Hematopoietic multipotent progenitor cell treated with erythropoietin and hydrocortisone succinate and interleukin-3 and kit ligand, for 4 days (in vitro differentiated cells): ENCODE results near the gene TMTC4.
"Not testable (repeated sequence)": the region's sequence is repeated elsewhere in the genome, so short reads cannot be mapped to it uniquely, and the experiment has no call there.

Experiments used
- DNase-seq: peaks from one replicate; pipeline ENCODE4 v3.0.0-alpha.2; 2015

The TMTC4 gene

DNA sequence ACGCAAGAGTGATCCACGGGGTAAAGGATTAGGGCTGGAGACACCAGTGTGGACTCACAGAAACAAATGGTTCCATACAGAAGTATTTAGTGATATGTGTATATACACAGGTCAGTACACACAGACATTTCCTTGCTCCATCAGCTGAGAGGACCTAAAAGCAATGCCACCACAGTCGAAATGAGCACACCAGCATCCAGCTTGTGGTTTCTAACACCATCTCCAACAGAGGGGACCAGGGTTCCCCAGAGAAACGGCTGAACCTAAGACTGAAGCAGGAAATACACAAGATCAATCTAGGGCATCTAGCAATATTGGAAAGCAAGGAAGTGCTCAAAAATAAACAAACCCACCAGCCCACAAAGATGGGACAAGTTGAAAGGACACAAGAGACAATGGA lies 93.6 kb downstream of the TMTC4 start:
- no peak for DNase-seq

DNA sequence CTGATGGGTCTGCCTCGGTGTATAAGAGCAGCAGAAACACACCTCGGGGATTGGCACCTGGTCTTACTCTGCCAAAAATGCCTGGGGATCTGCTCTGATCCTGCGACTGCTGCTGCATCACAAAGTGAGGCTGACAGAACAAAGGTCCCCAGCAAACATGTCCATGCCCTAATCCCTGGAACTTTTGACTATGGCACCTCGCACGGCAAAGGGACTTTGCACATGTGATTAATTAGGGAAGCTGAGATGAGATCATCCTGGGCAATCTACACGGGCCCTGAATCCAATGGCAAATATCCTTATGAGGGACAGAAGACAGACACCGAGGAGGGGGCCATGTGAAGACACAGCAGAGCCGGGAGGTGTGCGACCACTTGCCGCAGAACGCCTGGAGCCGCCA lies 94.5 kb downstream of the TMTC4 start:
- no peak for DNase-seq

DNA sequence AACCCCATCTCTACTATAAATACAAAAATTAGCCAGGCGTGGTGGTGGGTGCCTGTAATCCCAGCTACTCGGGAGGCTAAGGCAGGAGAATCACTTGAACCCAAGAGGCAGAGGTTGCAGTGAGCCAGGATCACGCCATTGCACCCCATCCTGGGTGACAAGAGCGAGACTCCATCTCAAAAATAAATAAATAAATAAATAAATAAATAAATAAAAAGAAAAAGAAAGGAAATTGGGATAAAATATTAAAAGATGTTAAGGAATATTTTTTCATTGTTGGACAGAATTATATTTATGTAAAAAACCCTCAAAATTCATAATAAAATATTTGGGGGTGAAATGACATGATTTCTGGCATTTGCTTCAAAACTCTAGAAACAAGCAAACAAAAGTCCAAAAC lies 97.4 kb downstream of the TMTC4 start:
- DNase-seq, result not testable (repeated sequence)

DNA sequence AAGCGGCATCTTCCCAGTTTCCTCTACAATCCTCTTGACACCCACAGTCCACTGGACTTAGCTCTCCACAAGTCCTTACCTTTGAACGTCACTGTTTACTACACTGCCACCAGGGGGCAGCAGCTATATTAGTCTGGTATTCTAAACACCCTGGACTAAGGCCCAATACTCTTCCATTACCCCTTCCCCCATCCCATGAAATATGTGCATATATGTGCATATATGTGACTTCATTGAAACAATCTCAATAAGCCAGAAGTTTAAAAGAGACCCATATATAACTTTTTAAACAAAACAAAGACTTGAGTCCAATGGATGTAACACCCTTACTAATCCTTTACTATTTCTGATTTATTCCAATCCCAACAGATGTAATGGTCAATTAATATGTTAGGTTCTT lies 101.5 kb downstream of the TMTC4 start:
- peak; percentile 90 for DNase-seq

DNA sequence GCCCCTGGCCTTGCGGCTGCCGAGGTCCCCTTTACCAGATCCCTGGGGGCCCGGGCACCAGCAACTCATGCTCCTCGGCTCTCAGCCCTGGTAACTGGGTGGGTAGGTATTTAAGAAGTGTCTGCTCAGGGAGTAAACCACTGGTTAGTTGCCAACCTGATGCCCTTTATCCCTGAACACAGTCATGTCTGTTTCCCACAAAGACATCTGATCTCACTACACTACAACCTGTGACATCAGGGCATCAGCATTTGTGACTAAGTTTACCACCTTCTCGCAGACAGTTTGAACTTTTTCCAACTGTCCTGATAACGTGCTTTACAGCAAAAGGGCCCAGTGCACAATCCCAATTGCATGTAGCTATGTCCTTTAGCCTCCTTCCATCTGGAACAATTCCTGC lies 108.1 kb downstream of the TMTC4 start:
- DNase-seq, result no peak

DNA sequence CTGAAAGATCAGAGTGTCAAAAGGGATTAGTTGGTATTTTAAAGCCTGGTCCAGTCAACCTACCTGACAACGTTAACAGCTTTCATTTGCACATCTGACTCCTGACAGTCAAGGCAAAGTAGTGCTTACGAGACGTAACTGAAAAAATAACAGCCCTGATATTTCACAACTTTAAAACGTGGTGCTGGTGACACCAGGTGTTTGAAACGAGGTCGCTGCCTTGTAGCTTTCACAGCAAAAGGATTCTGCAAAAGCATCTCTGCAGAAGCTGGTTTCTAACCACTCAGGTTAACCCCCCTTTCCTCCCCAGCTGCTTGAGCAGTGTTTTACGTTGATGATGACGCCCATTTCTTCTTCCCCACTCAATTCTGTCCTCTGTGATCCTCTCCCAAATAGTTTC lies 109.3 kb downstream of the TMTC4 start:
- no peak for DNase-seq

DNA sequence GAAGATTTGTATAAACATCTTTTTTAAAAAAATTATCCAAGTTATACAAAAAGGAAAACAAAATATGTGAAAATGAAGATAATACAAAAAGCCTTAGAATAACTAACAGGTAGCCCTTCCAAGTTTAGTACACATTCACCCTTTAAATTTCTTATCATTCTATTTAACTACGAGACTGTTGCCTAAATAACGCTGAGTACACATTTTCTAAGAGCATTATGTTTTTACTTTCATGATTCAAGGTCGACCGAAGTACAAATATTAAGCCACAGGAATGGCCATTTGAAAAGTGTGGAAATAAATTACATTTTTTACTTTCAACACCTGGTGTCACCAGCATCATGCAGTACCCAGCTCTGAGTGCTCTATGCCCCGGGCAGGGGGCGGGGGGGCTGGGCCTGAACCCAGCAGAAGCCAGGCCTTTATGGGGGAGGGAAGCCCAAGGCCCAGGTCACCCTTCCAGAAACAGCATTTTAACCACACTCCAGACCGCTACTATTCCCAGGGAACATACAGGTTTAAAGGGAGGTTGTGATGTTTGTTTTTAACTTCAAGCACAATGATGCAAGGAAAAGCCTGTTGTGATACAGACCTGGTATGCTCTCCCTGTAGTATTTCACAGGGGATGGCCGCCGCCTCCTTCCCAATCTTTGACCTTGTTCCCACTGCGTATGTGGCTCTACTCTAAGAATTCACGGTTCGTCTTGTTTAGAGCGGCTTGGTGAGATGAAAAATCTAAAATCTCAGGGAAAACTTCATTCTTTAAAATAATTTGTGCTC lies 110.0 kb downstream of the TMTC4 start:
- no peak for DNase-seq

DNA sequence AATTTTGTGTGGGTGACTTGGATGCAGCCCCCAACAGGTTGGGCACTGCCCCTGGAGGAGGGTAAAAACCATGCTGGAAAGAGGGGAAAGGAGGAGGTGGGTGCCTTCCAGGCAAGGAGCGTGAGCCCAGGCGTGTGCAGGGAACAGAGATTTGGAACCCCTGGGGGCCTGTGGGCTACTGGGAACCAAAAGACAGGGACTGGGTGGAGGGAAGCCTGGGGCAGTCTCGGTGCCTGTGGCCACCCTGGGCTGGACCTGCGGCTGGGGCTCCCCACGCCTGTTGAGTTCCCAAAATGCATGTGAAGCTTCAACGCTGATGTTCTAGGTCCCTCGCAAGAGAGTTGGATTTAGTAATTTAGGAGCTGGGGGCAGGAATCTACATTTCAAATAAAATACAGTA lies 110.8 kb downstream of the TMTC4 start:
- no peak for DNase-seq

DNA sequence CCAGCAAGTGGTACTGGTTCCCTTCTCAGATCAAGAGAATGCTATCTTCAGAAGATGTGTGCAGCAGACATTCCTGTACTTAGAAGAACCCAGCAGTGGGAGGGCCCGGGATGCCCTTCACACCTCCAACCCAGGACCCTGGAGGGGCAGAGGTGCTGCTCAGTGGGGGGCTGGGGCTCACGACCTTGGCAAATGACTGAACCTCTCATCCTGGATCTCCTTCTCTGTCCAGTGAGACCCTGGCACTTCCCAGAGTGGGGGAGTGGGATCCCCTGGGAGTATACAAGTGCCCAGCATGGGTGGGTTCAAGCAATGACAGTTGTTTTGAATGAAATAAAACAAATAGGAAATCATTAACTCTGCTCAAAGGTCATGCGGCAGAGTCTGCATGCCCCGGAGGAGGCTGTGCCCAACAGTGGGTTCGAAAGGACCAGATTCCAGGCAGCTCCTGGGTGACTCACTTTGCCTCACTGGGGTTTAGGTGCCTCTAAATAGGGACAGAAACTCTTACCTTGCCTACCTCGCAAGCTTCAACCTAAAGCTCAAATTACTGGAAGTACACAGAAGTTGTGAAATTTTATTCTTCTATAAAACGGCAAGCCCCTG lies 112.9 kb downstream of the TMTC4 start:
- no peak for DNase-seq

DNA sequence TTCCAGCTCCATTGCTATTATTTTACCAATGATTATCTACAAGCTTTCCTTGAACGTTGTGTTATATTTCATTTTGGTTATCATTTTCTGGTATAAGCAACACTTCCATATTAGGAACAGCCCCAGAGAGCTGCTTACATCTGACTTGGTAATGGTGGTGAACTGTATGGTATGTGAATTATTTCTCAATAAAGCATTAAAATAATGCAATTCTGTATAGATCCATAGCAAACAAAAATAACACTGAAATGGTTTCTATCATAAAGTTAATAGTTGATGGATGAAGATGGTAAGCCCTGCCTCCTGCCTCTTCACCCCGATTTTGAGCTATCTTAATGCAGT lies 113.5 kb downstream of the TMTC4 start:
- no peak for DNase-seq

DNA sequence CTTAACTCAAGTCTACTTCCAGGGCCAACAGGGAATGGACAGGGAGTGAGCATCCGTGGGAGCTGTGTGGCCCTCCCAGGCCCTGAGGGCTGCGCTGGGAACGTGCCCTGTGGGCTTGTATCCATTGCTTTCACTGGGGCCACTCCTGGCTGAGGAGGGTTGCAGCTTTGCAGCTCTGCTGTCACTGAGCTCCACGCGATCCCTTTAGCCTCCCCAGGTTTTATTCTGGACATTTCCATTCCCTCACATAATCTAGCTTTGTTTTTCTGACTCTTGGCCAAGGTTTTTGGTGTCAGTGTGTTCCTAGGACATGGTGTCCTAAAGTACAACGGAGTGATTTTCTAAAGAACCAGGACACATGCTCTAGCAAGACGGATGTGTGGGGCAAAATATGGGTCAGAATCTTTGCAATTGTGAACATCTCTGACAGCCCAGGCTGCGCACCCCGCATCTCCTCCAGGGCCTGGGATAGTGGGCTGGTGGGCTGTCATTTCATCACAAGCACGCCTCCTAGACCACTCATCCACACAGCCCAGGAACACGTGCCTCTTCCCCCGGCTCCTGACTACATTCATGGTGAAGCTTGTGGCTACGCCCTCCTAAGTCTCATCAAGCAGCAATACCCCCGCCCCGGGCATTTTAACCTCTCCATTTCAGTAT lies 114.0 kb downstream of the TMTC4 start:
- no peak for DNase-seq

DNA sequence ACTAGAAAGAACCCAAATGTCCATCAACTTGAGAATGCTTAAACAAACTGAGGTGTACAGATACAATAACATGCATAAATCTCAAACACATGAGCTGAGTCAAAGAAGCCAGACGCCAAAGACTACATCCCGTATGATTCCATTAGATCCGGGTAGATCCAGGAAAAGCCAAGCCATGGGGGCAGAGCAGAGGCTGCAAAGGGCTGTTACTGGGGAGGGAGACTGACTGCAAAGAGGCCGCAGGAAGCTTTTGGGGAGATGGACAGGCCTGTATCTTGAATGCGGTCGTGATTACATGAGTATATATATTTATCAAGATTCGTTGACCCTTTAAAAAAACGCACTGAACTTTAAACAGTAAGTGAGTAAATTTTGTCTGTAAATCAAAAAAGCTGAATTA lies 114.7 kb downstream of the TMTC4 start:
- no peak for DNase-seq
